Left ventricle myocardium superior (tissue), 1 donor: ENCODE measurements around the gene INPP4A. TPM values are rescaled to one million over a fixed set of nuclear protein-coding genes. Genes with fewer than 3 reads are reported as not detected.

Experiments used
- ATAC-seq: fragments of 200-7000 bp; cut with Tn5 transposase; one replicate; pipeline ENCODE4 v1.9.1; 2020; ENCODE audit warnings: mild to moderate bottlenecking, moderate library complexity
- DNase-seq: peaks from one replicate; pipeline ENCODE4 v3.0.0-alpha.2; 2020
- intact Hi-C: fragments of 100-400 bp; cut with micrococcal nuclease; formaldehyde crosslinking; loops from one replicate; pipeline ENCODE4 v1.11.0; 2022
- total RNA-seq: library from RNA; stranded (reverse); fragmentation: NEBNext Ultra II Directional; extraction: Animal tissue kit (Norgen Biotek cat#: 25700); gene quantifications from one replicate; pipeline ENCODE4 v1.2.1, GENCODE V29; 2021
- donor health status: DM: no; HTN: yes; CAD: no; lungs with severe emphysema.

The INPP4A gene
- total RNA-seq, 1 donor from 2014 or later = 16.3 TPM

DNA sequence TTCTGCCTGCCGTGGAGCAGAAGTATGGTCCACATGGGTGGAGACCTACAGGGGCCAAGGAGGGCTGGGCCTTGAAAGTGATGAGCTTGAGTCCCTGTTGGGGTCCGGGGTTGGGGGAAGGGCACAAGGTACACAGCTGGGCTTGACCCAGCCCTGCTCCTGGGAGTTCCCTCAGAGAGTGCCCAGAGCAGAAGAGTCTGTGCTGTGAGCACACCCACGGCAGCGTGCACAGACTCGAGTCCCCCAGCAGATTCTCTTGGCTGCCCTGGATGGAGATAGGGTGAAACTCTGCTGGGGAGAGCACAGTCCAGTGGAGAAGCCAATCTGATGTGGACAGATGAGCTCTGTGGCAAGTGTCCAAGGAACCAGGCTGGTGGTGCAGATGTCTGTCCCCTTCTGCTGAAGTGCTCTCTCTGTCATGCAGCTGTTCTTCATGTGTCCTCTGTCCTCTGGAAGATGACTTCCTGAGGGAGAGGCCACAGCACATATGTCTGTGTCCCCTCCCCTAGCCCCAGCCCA lies 27.5 kb downstream of the INPP4A start:
- ATAC-seq = peak; percentile 25
- no peak for DNase-seq
- intact Hi-C loops = no loop called here

GRCh38 chr2:98472961-98473746 lies 28.5 kb downstream of the INPP4A start:
- DNase-seq = no peak
- intact Hi-C loops = no loop called here
- ATAC-seq = no peak

DNA sequence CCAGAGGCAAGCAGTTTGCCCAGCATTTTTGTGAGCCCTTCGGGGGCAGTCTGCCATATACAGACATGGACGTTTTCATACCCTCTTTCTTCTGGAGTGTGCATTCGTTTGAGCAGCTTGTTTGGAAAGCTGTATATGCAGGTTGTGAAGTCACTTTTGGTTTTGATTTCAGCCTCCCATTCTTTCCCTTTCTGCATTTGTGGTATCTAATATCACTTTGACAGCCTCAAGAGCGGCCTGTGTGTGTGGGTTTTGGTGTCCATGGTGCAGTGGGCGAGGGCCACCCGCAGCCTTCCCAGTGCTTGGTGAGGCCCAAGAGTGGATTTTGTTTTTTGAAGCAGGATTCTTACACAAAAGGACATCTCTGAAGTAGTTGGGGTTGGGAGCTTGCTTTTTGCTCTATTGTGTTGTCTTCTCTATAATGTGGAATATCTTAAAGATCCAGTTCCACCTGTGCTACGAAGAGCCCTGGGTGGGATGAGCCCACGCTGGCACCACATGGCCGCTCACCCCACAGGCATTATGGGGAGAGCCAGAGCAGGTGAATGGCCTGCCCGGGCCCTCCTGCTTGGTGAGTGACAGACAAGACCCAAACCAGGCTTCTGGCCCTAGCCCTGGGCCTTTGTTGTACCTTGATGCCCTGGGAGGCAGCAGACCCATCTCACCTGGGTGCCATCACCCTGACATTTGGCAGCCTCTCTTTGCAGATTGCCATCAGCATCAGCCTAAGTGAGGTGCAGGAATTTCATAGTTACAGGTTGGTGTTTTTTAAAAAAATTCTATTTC lies 29.5 kb downstream of the INPP4A start:
- intact Hi-C loops = no loop called here
- DNase-seq (no peak), ATAC-seq (no peak)

GRCh38 chr2:98474979-98475632 lies 30.4 kb downstream of the INPP4A start:
- ATAC-seq (no peak), DNase-seq (no peak)
- intact Hi-C loops = no loop called here

GRCh38 chr2:98476192-98476868 lies 31.7 kb downstream of the INPP4A start:
- no peak for DNase-seq
- intact Hi-C loops = no loop called here
- ATAC-seq = no peak

GRCh38 chr2:98477036-98477435 lies 32.4 kb downstream of the INPP4A start:
- no peak for DNase-seq
- ATAC-seq = no peak
- intact Hi-C loops = no loop called here

DNA sequence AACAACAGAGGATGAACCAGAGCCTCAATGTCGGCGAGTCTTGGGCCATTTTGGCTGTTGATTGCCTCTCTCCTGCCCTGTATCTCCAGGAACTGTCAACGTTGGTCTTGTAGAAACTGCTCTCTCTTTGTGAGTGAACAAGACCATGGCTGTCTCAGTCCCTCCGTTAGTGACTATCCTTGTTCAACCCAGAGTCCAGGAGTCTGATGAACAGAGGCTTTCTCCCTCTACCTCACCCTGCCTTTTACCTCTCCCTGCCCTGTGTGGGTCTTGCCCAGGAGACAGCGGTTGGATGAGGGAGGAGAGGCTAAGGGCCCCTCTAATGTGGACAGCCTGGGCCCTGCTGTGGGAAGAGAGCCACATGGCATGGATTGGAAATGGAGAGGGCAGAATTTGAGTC lies 32.8 kb downstream of the INPP4A start:
- no peak for DNase-seq
- ATAC-seq = no peak
- intact Hi-C loops = no loop called here

GRCh38 chr2:98478088-98478551 lies 33.5 kb downstream of the INPP4A start:
- peak; percentile 26 for ATAC-seq
- DNase-seq = no peak
- intact Hi-C loops = no loop called here

DNA sequence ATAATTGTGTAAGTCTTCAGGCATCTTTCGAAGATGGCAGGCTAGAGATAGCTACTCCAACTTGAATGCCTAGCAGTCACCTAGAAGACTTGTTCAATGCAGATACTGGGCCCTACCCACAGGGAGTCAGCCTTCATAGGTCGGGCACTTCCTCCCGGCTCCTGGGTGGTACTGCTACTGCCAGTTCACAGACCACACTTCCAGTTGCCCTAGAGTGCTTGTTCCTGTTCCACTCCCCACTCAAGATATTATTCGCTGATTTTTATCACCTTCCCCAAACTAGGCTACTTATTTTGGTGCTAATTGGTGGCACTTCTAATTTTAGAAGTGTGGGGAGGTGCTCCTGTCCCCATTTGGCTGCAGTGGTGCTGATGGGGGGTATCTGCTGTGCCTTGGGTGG lies 34.2 kb downstream of the INPP4A start:
- ATAC-seq = peak; percentile 13
- intact Hi-C loops = no loop called here

GRCh38 chr2:98479371-98479770 lies 34.7 kb downstream of the INPP4A start:
- no peak for DNase-seq
- intact Hi-C loops = no loop called here
- ATAC-seq = no peak

More for the DNA sequence above, 34.2 kb downstream of the INPP4A start:
- DNase-seq = no peak

- ATAC-seq (peak; percentile 91), DNase-seq (peak; percentile 81)
- intact Hi-C loops = no loop called here
Observed at GRCh38 chr2:98479959-98480524, 35.4 kb downstream of the INPP4A start.

DNA sequence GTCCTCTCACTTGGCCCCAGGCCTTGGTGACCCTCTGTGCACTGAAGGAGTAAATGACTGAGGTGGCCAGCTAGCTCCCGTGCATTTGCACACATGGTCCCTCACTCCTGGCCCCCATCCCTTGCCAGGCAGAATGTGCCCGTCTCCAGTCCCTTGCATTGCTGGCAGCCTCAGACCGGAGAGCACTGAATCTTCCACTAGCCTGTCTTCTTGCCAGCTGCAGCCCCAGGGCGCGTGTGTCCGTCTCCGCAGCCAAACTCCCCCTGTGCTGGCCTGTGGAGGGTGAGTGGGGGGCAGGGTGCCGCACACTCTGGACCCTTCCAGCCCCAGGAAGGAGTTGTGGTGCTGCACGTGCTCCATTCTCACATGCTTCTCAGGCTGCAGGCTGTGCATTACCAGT lies 35.9 kb downstream of the INPP4A start:
- ATAC-seq (peak; percentile 14), DNase-seq (no peak)
- intact Hi-C loops = no loop called here

- DNase-seq = no peak
- intact Hi-C loops = no loop called here
- no peak for ATAC-seq
Observed at GRCh38 chr2:98482362-98482761, 37.7 kb downstream of the INPP4A start.

- ATAC-seq (no peak), DNase-seq (no peak)
- intact Hi-C loops = no loop called here
Observed at GRCh38 chr2:98483257-98483861, 38.7 kb downstream of the INPP4A start.

DNA sequence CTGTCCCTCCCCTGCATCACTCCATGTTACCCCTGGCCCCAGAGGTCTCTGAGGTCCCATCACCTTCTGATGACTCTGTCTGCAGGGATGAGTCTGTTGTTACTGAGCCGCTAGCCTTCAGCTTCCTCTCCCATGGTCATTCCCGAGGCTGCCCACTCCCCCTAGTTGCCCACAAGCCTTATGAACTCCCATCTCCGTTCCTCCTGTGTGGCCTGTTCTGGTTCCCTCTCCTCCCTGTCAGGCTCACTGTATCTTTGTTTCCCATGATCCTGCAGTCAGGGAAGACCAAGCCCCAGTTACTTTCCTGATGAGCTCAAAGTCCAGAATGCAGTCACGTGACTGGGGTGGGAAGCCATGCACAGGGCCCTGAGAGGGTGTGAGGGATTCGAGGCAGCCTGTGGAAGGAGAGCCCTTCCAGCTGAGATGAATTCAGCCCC lies 39.5 kb downstream of the INPP4A start:
- DNase-seq = no peak
- ATAC-seq = no peak
- intact Hi-C loops = no loop called here

- DNase-seq (no peak), ATAC-seq (no peak)
- intact Hi-C loops = no loop called here
Observed at GRCh38 chr2:98484652-98485452, 40.2 kb downstream of the INPP4A start.

DNA sequence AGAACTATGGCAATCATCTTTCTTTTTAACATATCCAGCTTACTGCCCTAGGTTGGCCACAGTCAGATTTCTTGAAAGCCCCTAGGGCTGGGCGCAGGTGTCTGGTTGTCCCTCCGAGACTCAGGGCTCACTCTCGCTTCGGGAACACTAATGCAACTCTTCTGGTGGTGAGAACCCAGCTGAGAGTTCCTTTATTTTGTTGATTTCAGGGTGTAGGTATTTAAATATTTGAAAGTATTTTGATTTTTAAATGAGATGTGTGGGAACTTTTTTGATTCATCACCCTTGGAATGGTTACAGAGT lies 40.7 kb downstream of the INPP4A start:
- DNase-seq = no peak
- intact Hi-C loops = no loop called here
- no peak for ATAC-seq
